Trophoblast cell (in vitro differentiated cells and primary cell): ENCODE data around the gene MRPL9.

ENCODE experiments used
- DNase-seq, 2 donors: peaks; one replicate each; pipeline ENCODE4 v3.0.0-alpha.2; 2016
- H2AFZ ChIP-seq: 2 replicates; pipeline ENCODE4 v1.6.1; 2013; ENCODE audit warnings: low read length, moderate library complexity, mild to moderate bottlenecking; ENCODE audit not compliant: insufficient read depth, poor library complexity
- H2AK5ac ChIP-seq: 2 replicates; pipeline ENCODE4 v1.6.1; 2013; ENCODE audit warnings: mild to moderate bottlenecking, low read length
- H2BK120ac ChIP-seq: 2 replicates; pipeline ENCODE4 v1.6.1; 2013; ENCODE audit warnings: low read length, mild to moderate bottlenecking, moderate library complexity; ENCODE audit not compliant: insufficient read depth, poor library complexity
- H2BK12ac ChIP-seq: 2 replicates; pipeline ENCODE4 v1.6.1; 2013; ENCODE audit warnings: mild to moderate bottlenecking, low read length, moderate library complexity
- H2BK5ac ChIP-seq: 2 replicates; pipeline ENCODE4 v1.6.1; 2013; ENCODE audit warnings: low read length, low read depth, moderate library complexity, mild to moderate bottlenecking; ENCODE audit not compliant: poor library complexity
- H3K14ac ChIP-seq: 2 replicates; pipeline ENCODE4 v1.6.1; 2013; ENCODE audit warnings: mild to moderate bottlenecking, low read length
- H3K18ac ChIP-seq: 2 replicates; pipeline ENCODE4 v1.6.1; 2013; ENCODE audit warnings: mild to moderate bottlenecking, low read length
- H3K23ac ChIP-seq: 2 replicates; pipeline ENCODE4 v1.6.1; 2013; ENCODE audit warnings: low read length
- H3K27ac ChIP-seq: 2 replicates; pipeline ENCODE4 v1.5.1; 2013; ENCODE audit warnings: low read depth, mild to moderate bottlenecking, inconsistent platforms, low read length, moderate library complexity
- H3K27me3 ChIP-seq: 2 replicates; pipeline ENCODE4 v1.6.1; 2013; ENCODE audit warnings: inconsistent platforms, mild to moderate bottlenecking, low read length, moderate library complexity; ENCODE audit not compliant: insufficient read depth
- H3K36me3 ChIP-seq, 2 experiments: 1 replicate in 1 of 2; 2 replicates in 1 of 2; pipeline ENCODE4 v1.6.1; 2013; ENCODE audit warnings: low read length in 2 of 2, mild to moderate bottlenecking in 2 of 2, moderate library complexity in 1 of 2; ENCODE audit not compliant: insufficient read depth in 2 of 2, control insufficient read depth in 1 of 2
- H3K4ac ChIP-seq: 2 replicates; pipeline ENCODE4 v1.6.1; 2013; ENCODE audit warnings: low read depth, mild to moderate bottlenecking, low read length, moderate library complexity
- H3K4me1 ChIP-seq, 2 experiments: 1 replicate in 1 of 2; 2 replicates in 1 of 2; pipeline ENCODE4 v1.6.1; 2013; ENCODE audit warnings: low read length in 2 of 2, mild to moderate bottlenecking in 2 of 2, moderate library complexity in 1 of 2; ENCODE audit not compliant: insufficient read depth in 2 of 2, control insufficient read depth in 1 of 2
- H3K4me2 ChIP-seq: 2 replicates; pipeline ENCODE4 v1.6.1; 2013; ENCODE audit warnings: inconsistent platforms, mild to moderate bottlenecking, low read length, moderate library complexity
- H3K4me3 ChIP-seq: 2 replicates; pipeline ENCODE4 v1.5.1; 2013; ENCODE audit warnings: mild to moderate bottlenecking, low read depth, low read length, inconsistent platforms
- H3K79me1 ChIP-seq: one replicate; pipeline ENCODE4 v1.6.1; 2013; ENCODE audit warnings: low read length
- H3K79me2 ChIP-seq: 2 replicates; pipeline ENCODE4 v1.6.1; 2013; ENCODE audit warnings: low read length, mild to moderate bottlenecking; ENCODE audit not compliant: control insufficient read depth, insufficient read depth, poor library complexity
- H3K9ac ChIP-seq: 2 replicates; pipeline ENCODE4 v1.6.1; 2013; ENCODE audit warnings: mild to moderate bottlenecking, low read length
- H3K9me3 ChIP-seq: 2 replicates; pipeline ENCODE4 v1.6.1; 2013; ENCODE audit warnings: low read depth, mild to moderate bottlenecking, control low read depth, inconsistent platforms, low read length; ENCODE audit not compliant: insufficient read depth
- H4K12ac ChIP-seq: 2 replicates; pipeline ENCODE4 v1.6.1; 2013; ENCODE audit warnings: low read depth, mild to moderate bottlenecking, low read length, moderate library complexity
- H4K8ac ChIP-seq: 2 replicates; pipeline ENCODE4 v1.6.1; 2013; ENCODE audit warnings: low read depth, mild to moderate bottlenecking, low read length, moderate library complexity
- H4K91ac ChIP-seq: one replicate; pipeline ENCODE4 v1.6.1; 2013; ENCODE audit warnings: low read depth, mild to moderate bottlenecking, low read length, moderate library complexity
- WGBS: extraction: QIAGEN DNeasy Blood & Tissue Kit; methylation state at CpG from one replicate; pipeline ENCODE4 v1.1.7; 2013; ENCODE audit warnings: missing lambda C conversion rate; ENCODE audit not compliant: insufficient read length, insufficient coverage; ENCODE audit errors: extremely low coverage; 5-methylcytosine and 5-hydroxymethylcytosine counted together

The MRPL9 gene

GRCh38 chr1:151807766-151808165 is 44.5 kb upstream of the MRPL9 start:
- no peak overlapping the region for H2BK12ac ChIP-seq
- no peaks in the 10 kb centered on the region for H3K36me3 ChIP-seq
- no peak overlapping the region for H3K14ac ChIP-seq
- H4K8ac ChIP-seq, result no peak overlapping the region
- no peak overlapping the region for H3K4ac ChIP-seq
- H4K91ac ChIP-seq, result no peak overlapping the region
- H2BK120ac ChIP-seq, result no peak overlapping the region
- no CpG with 5 or more reads among the region's 1 CpG for WGBS
- H2AK5ac ChIP-seq, result no peak overlapping the region
- no peaks in the 10 kb centered on the region for H3K79me1 ChIP-seq
- H3K9me3 ChIP-seq, result no peaks in the 10 kb centered on the region
- no peak overlapping the region for H3K9ac ChIP-seq
- H3K27ac ChIP-seq, result no peak overlapping the region
- H3K27me3 ChIP-seq, result no peaks in the 10 kb centered on the region
- H3K4me2 ChIP-seq, result no peak overlapping the region
- H3K79me2 ChIP-seq, result no peaks in the 10 kb centered on the region
- no peak overlapping the region for H2BK5ac ChIP-seq
- no peak overlapping the region for H4K12ac ChIP-seq
- H3K18ac ChIP-seq, result no peak overlapping the region
- no peak for DNase-seq
- H3K4me1 ChIP-seq, result no peaks in the 10 kb centered on the region
- H3K4me3 ChIP-seq, result no peak overlapping the region
- H3K23ac ChIP-seq, result no peak overlapping the region
- no peak overlapping the region for H2AFZ ChIP-seq

GRCh38 chr1:151807131-151807530 is 43.8 kb upstream of the MRPL9 start:
- Histone ChIP-seq H2BK120ac (no peak overlapping the region), H3K4me3 (no peak overlapping the region), H3K23ac (no peak overlapping the region), H3K27ac (no peak overlapping the region), H2AFZ (no peak overlapping the region), H3K4ac (no peak overlapping the region), H3K9me3 (no peaks in the 10 kb centered on the region), H3K36me3 (no peaks in the 10 kb centered on the region), H3K4me1 (no peaks in the 10 kb centered on the region), H4K91ac (no peak overlapping the region), H3K9ac (no peak overlapping the region), H2BK5ac (no peak overlapping the region), H4K8ac (no peak overlapping the region), H3K79me2 (no peaks in the 10 kb centered on the region), H3K18ac (no peak overlapping the region), H3K79me1 (no peaks in the 10 kb centered on the region), H3K14ac (no peak overlapping the region), H3K4me2 (no peak overlapping the region), H2BK12ac (no peak overlapping the region), H3K27me3 (no peaks in the 10 kb centered on the region), H2AK5ac (no peak overlapping the region), H4K12ac (no peak overlapping the region)
- DNase-seq, result no peak
- WGBS, result no CpG with 5 or more reads among the region's 5 CpGs

- Histone ChIP-seq H3K4me3 (no peak overlapping the region), H2AFZ (no peak overlapping the region), H3K27me3 (no peaks in the 10 kb centered on the region), H3K79me2 (no peaks in the 10 kb centered on the region), H2BK5ac (no peak overlapping the region), H3K4me2 (no peak overlapping the region), H3K79me1 (no peaks in the 10 kb centered on the region), H2AK5ac (no peak overlapping the region), H2BK12ac (no peak overlapping the region), H3K4ac (no peak overlapping the region), H4K91ac (no peak overlapping the region), H3K9me3 (no peaks in the 10 kb centered on the region), H3K14ac (no peak overlapping the region), H2BK120ac (no peak overlapping the region), H3K36me3 (no peaks in the 10 kb centered on the region), H4K8ac (no peak overlapping the region), H3K18ac (no peak overlapping the region), H3K27ac (no peak overlapping the region), H3K23ac (no peak overlapping the region), H3K4me1 (no peaks in the 10 kb centered on the region), H3K9ac (no peak overlapping the region), H4K12ac (no peak overlapping the region)
- DNase-seq, result no peak
- WGBS, result no CpG with 5 or more reads among the region's 7 CpGs
Measured at GRCh38 chr1:151806170-151806569, 42.9 kb upstream of the MRPL9 start.

GRCh38 chr1:151805066-151805820 is 41.9 kb upstream of the MRPL9 start, which contains the start of gene LINGO4:
TSS of gene LINGO4 (minus strand) at chr1:151805419. CDS start at chr1:151802704, 2,715 bp downstream.
- Histone ChIP-seq H4K12ac (no peak within 1 kb of the TSS), H3K9me3 (no peaks in the 10 kb centered on the region), H2AFZ (no peak within 1 kb of the TSS), H4K8ac (no peak within 1 kb of the TSS), H3K23ac (no peak within 1 kb of the TSS), H2AK5ac (no peak within 1 kb of the TSS), H3K9ac (no peak within 1 kb of the TSS), H2BK12ac (no peak within 1 kb of the TSS), H3K27me3 (no peaks in the 10 kb centered on the region), H3K4ac (no peak within 1 kb of the TSS), H3K36me3 (no peaks in the 10 kb centered on the region), H2BK120ac (no peak within 1 kb of the TSS), H3K4me1 (no peaks in the 10 kb centered on the region), H3K79me2 (no peaks in the 10 kb centered on the region), H3K18ac (no peak within 1 kb of the TSS), H3K79me1 (no peaks in the 10 kb centered on the region), H3K14ac (no peak within 1 kb of the TSS), H4K91ac (no peak within 1 kb of the TSS), H2BK5ac (no peak within 1 kb of the TSS), H3K27ac (no peak within 1 kb of the TSS), H3K4me2 (no peak within 1 kb of the TSS), H3K4me3 (no peak within 1 kb of the TSS)
- DNase-seq, result no peak
- WGBS, result no CpG with 5 or more reads among the region's 12 CpGs
